T follicular helper cell (primary cell): ENCODE measurements around the gene FLG.
"Not testable (repeated sequence)": the region's sequence is repeated elsewhere in the genome, so short reads cannot be mapped to it uniquely, and the experiment has no call there.

ENCODE experiments used
- DNase-seq: peaks from one replicate; pipeline ENCODE4 v3.0.0-alpha.2; 2020; ENCODE audit warnings: low read depth
- total RNA-seq, 2 experiments: gene quantifications; one replicate each; lab custom pipeline; 2026; lab: John Stamatoyannopoulos, UW

FLG gene
- 0 reads per million in 2 experiments for total RNA-seq

GRCh38 chr1:152325111-152325510 is at the start of gene FLG:
TSS of gene FLG (minus strand) at chr1:152325239. CDS start at chr1:152315456, 9,783 bp downstream.
- DNase-seq, result no peak

- DNase-seq, result no peak
These were observed 49.4 kb upstream of the FLG start for GRCh38 chr1:152374451-152374850.

GRCh38 chr1:152372672-152373071 is 47.6 kb upstream of the FLG start:
- DNase-seq, result no peak

GRCh38 chr1:152367436-152367835 is 42.4 kb upstream of the FLG start:
- no peak for DNase-seq

GRCh38 chr1:152359906-152360305 is 34.9 kb upstream of the FLG start, which contains the start of gene FLG2:
TSS of gene FLG2 (minus strand) at chr1:152360006. CDS start at chr1:152358884, 1,122 bp downstream.
- DNase-seq, result no peak

- DNase-seq, result no peak
These were observed 31.7 kb upstream of the FLG start for GRCh38 chr1:152356736-152357135.

- no peak for DNase-seq
These were observed 24.6 kb upstream of the FLG start for GRCh38 chr1:152349611-152350010.

- DNase-seq, result no peak
These were observed 23.4 kb upstream of the FLG start for GRCh38 chr1:152348447-152348846.

GRCh38 chr1:152347116-152347728 is 22.2 kb upstream of the FLG start:
- DNase-seq, result peak; percentile 28

GRCh38 chr1:152344438-152344837 is 19.4 kb upstream of the FLG start:
- no peak for DNase-seq

- DNase-seq, result no peak
These were observed 18.0 kb upstream of the FLG start for GRCh38 chr1:152343006-152343405.

- DNase-seq, result no peak
These were observed 10.4 kb upstream of the FLG start for GRCh38 chr1:152335399-152335798.

GRCh38 chr1:152328801-152329391 is 3.9 kb upstream of the FLG start:
- DNase-seq, result no peak

GRCh38 chr1:152313970-152314369 is 11.1 kb downstream of the FLG start:
- no peak for DNase-seq

- DNase-seq, result no peak
These were observed 11.7 kb downstream of the FLG start for GRCh38 chr1:152313319-152313801.

GRCh38 chr1:152312169-152312568 is 12.9 kb downstream of the FLG start:
- DNase-seq, result not testable (repeated sequence)

GRCh38 chr1:152309955-152310354 is 15.1 kb downstream of the FLG start:
- DNase-seq, result no peak

GRCh38 chr1:152309320-152309901 is 15.6 kb downstream of the FLG start:
- DNase-seq, result not testable (repeated sequence)

GRCh38 chr1:152308758-152309157 is 16.3 kb downstream of the FLG start:
- DNase-seq, result not testable (repeated sequence)

GRCh38 chr1:152307970-152308369 is 17.1 kb downstream of the FLG start:
- not testable (repeated sequence) for DNase-seq

- not testable (repeated sequence) for DNase-seq
These were observed 18.9 kb downstream of the FLG start for GRCh38 chr1:152306123-152306522.

GRCh38 chr1:152304773-152305172 is 20.3 kb downstream of the FLG start:
- not testable (repeated sequence) for DNase-seq
